SU-DHL-6 (cell line): Measurements from ENCODE around the gene OLFM1.

ENCODE experiments used
- EZH2phosphoT487 ChIP-seq: fragments of 200-600 bp; sonication (generic), shearing (Covaris generic); conservative IDR thresholded peaks from 2 replicates; pipeline ENCODE4 v1.6.1; 2018; ENCODE audit warnings: mild to moderate bottlenecking, antibody characterized with exemption, low read length, moderate library complexity, mixed read lengths
- TF ChIP-seq, protein P1 (sequence below): fragments of 200-600 bp; sonication (generic); IDR thresholded peaks from one replicate; pipeline ENCODE4 v1.5.1; 2017; ENCODE audit warnings: antibody characterized with exemption, mild to moderate bottlenecking, low read length, moderate library complexity; ENCODE audit not compliant: insufficient read depth, poor library complexity, severe bottlenecking

GRCh38 chr9:135046739-135047350 lies 40.6 kb upstream of the OLFM1 start:
- TF ChIP-seq, protein P1, sequence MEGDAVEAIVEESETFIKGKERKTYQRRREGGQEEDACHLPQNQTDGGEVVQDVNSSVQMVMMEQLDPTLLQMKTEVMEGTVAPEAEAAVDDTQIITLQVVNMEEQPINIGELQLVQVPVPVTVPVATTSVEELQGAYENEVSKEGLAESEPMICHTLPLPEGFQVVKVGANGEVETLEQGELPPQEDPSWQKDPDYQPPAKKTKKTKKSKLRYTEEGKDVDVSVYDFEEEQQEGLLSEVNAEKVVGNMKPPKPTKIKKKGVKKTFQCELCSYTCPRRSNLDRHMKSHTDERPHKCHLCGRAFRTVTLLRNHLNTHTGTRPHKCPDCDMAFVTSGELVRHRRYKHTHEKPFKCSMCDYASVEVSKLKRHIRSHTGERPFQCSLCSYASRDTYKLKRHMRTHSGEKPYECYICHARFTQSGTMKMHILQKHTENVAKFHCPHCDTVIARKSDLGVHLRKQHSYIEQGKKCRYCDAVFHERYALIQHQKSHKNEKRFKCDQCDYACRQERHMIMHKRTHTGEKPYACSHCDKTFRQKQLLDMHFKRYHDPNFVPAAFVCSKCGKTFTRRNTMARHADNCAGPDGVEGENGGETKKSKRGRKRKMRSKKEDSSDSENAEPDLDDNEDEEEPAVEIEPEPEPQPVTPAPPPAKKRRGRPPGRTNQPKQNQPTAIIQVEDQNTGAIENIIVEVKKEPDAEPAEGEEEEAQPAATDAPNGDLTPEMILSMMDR, result no peak
- no peak for TF ChIP-seq EZH2phosphoT487
